MCF 10A (cell line): ENCODE results near the gene ANAPC1. TPM values are rescaled to one million over a fixed set of nuclear protein-coding genes. Genes with fewer than 3 reads are reported as not detected.
"Not testable (repeated sequence)": the region's sequence is repeated elsewhere in the genome, so short reads cannot be mapped to it uniquely, and the experiment has no call there.

ENCODE experiments used
- BruUV-seq: library from RNA; stranded (reverse); fragments of 400-500 nt; replicated peaks from 2 replicates; lab custom pipeline; 2021; lab: Mats Ljungman, UMichigan
- CTCF ChIA-PET: fragments of 300-600 bp; sonication (Branson Sonifier 250); formaldehyde crosslinking; extraction: SDS; loops from one replicate; lab custom pipeline; 2021; ENCODE audit warnings: antibody characterized with exemption, inconsistent platforms; lab: Yijun Ruan, JAX
- POLR2A ChIA-PET: fragments of 300-600, 350-650 bp; sonication (Branson Sonifier 250); formaldehyde crosslinking; extraction: SDS; loops from one replicate; lab custom pipeline; 2020; ENCODE audit warnings: antibody characterized with exemption, inconsistent platforms; lab: Yijun Ruan, JAX
- DNase-seq: peaks from one replicate; pipeline ENCODE4 v3.0.0-alpha.2; 2018; ENCODE audit not compliant: unreplicated experiment
- H3K27ac Mint-ChIP-seq: one replicate; pipeline ENCODE4 v1.8.0; 2022; ENCODE audit warnings: mild to moderate bottlenecking, low read depth, mixed read lengths; ENCODE audit not compliant: unreplicated experiment
- H3K27me3 Mint-ChIP-seq: one replicate; pipeline ENCODE4 v1.8.0; 2022; ENCODE audit warnings: mixed read lengths; ENCODE audit not compliant: insufficient read depth, unreplicated experiment
- H3K36me3 Mint-ChIP-seq: one replicate; pipeline ENCODE4 v1.8.0; 2022; ENCODE audit warnings: mild to moderate bottlenecking, moderate library complexity, mixed read lengths; ENCODE audit not compliant: insufficient read depth, unreplicated experiment
- H3K4me1 Mint-ChIP-seq: one replicate; pipeline ENCODE4 v1.8.0; 2022; ENCODE audit warnings: mixed read lengths; ENCODE audit not compliant: insufficient read depth, unreplicated experiment
- H3K4me3 Mint-ChIP-seq: one replicate; pipeline ENCODE4 v1.8.0; 2022; ENCODE audit warnings: mild to moderate bottlenecking, moderate library complexity, mixed read lengths; ENCODE audit not compliant: unreplicated experiment
- H3K9me3 Mint-ChIP-seq: one replicate; pipeline ENCODE4 v1.8.0; 2022; ENCODE audit warnings: mixed read lengths; ENCODE audit not compliant: unreplicated experiment
- intact Hi-C: fragments of 100-400 bp; cut with micrococcal nuclease; formaldehyde crosslinking; loops from 2 replicates; pipeline ENCODE4 v1.14.1; 2022
- total RNA-seq: library from RNA; stranded (reverse); gene quantifications from 2 replicates; pipeline ENCODE4 v1.2.3, GENCODE V29; 2022
- TF ChIP-seq, protein P1 (sequence below): fragments of 200-600 bp; IDR thresholded peaks from one replicate; pipeline ENCODE4 v1.8.0; 2022; ENCODE audit warnings: antibody characterized with exemption, mild to moderate bottlenecking; ENCODE audit not compliant: unreplicated experiment

Gene ANAPC1
- total RNA-seq, 1 experiment from 2014 or later = 66.1 TPM

DNA sequence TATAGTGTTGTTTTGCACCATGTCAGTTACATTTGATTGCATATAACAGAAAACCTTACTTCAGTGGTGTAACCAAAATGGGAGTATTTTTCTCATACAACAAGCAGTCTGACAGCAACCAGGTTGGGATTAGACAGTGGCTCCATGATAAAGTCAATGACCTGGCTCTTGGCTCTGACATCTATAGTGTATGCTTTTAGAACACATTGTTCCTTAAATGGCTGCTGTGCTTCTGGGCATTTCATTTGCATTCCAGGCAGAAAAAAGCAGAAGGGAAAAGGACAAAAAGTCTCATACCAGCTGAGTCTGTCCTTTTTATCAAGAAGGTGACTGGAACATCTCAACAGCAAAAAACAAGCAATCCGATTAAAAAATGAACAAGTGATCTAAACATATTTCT is 24.6 kb upstream of the ANAPC1 start:
- Mint-ChIP-seq H3K27ac (no peak overlapping the region), H3K36me3 (no peaks in the 10 kb centered on the region), H3K27me3 (no peaks in the 10 kb centered on the region), H3K9me3 (no peaks in the 10 kb centered on the region), H3K4me1 (peaks cover 5% of the 10 kb centered on the region), H3K4me3 (no peak overlapping the region)
- TF ChIP-seq, protein P1, sequence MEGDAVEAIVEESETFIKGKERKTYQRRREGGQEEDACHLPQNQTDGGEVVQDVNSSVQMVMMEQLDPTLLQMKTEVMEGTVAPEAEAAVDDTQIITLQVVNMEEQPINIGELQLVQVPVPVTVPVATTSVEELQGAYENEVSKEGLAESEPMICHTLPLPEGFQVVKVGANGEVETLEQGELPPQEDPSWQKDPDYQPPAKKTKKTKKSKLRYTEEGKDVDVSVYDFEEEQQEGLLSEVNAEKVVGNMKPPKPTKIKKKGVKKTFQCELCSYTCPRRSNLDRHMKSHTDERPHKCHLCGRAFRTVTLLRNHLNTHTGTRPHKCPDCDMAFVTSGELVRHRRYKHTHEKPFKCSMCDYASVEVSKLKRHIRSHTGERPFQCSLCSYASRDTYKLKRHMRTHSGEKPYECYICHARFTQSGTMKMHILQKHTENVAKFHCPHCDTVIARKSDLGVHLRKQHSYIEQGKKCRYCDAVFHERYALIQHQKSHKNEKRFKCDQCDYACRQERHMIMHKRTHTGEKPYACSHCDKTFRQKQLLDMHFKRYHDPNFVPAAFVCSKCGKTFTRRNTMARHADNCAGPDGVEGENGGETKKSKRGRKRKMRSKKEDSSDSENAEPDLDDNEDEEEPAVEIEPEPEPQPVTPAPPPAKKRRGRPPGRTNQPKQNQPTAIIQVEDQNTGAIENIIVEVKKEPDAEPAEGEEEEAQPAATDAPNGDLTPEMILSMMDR = no peak
- DNase-seq = no peak
- no TSS peak for BruUV-seq
- CTCF ChIA-PET = no interaction called here
- POLR2A ChIA-PET = interaction anchor here (0.6 to 1.5 kb wide), 2 partner anchors 23 to 145 kb away, joined by 3 to 4 read pairs; no protein-coding TSS in a partner anchor
- intact Hi-C loops = no loop called here

DNA sequence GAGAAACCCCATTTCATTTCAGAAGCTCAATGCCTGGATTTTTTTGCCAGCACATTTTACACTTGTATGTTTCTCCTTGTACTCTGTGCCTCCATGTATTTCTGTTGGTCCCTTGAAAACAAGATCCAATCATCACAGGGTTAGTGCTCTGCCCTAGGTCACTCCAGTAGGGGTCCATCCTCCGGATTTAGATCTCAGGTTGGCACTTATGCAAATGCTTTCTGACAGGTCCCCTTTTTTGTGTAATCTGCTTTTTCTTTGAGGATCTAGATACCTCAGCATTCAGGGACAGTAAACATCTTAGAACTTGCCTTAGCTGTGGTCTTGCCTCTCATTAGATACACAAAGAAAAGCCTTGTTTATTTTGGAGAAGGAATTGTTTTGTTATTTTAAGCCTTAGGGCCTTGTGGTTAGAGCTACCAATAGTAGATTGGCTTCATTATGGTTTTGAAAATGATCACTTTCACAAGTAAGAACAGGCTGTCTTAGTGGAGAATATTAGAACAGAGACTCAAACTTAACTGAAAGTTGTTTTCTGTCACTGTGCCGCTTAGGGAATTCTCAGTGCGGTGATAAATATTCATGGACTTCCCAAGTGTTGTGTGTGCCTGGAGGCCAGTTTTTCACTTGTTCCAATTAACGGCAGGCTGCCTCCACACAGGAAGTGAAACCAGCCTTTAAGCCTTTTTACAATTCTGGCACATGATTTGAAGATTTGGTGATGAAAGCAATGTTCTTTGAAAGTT is 22.2 kb upstream of the ANAPC1 start:
- CTCF ChIA-PET = interaction anchor here (0.6 to 1.6 kb wide), 2 partner anchors 12 to 19 kb away, joined by 4 to 5 read pairs; no protein-coding TSS in a partner anchor
- no peak overlapping the region for H3K4me3 Mint-ChIP-seq

DNA sequence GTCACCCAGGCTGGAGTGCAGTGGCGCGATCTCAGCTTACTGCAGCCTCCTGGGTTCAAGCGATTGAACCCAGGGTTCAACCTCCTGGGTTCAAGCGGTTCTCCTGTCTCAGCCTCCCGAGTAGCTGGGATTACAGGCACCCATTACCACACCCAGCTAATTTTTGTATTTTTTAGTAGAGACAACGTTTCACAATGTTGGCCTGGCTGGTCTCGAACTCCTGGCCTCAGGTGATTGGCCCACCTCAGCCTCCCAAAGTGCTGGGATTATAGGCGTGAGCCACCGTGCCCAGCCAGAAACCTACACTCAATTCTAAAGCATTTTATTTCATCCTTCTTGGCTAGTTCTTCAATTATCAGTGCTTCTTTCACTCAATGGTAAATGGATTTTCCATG is 21.5 kb upstream of the ANAPC1 start:
- CTCF ChIA-PET = interaction anchor here (0.6 to 1.6 kb wide), 2 partner anchors 18 to 798 kb away, joined by 4 to 5 read pairs; no protein-coding TSS in a partner anchor
- not testable (repeated sequence) for H3K4me1 Mint-ChIP-seq
- POLR2A ChIA-PET = interaction anchor here (0.8 kb wide), 1 partner anchor 83 kb away, joined by 3 read pairs; no protein-coding TSS in a partner anchor

More for the DNA sequence above, 22.2 kb upstream of the ANAPC1 start:
- Mint-ChIP-seq H3K36me3 (no peaks in the 10 kb centered on the region), H3K4me1 (peaks cover 5% of the 10 kb centered on the region), H3K27me3 (peaks cover 12% of the 10 kb centered on the region), H3K9me3 (no peaks in the 10 kb centered on the region), H3K27ac (no peak overlapping the region)
- POLR2A ChIA-PET = interaction anchor here (0.6 to 0.8 kb wide), 2 partner anchors 69 to 82 kb away, joined by 3 read pairs; no protein-coding TSS in a partner anchor
- TF ChIP-seq, protein P1 = no peak
- BruUV-seq = no TSS peak
- intact Hi-C loops = no loop called here
- DNase-seq = peak; percentile 30

DNA sequence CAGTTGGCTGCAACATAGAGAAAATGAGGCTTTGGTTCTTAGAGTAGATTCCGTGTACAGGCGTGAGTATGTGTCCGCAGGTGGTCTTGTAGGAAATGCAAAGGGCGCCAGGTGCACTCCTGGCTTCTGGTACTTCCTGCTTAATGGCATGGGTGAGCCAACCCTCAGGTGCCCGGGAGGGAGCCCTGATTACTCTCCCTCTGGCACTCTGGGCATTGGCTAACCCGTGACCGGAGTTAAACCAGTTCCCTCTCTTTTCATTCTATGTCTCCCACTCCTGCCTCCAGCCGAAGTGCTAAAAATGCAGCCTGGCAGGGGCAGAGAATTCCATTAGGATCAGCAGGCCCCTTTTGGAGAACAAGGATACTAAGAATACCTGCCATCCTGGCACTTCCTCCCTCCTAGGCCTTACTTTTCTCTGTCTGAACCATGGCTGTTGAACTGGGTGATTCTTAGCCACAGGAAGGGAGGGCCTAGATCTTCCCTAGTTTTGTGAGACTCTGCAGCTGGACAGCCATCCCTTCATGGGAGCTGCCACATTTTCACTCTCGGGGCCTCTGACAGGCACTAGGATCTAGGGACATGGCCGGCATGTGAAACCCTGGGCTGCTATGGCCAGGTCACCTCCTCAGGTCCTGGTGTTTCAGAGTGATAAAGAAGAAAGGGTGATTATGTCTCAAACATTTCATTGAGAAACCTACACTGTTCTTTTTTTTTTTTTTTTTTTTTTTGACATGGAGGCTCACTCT is 20.9 kb upstream of the ANAPC1 start:
- H3K27ac Mint-ChIP-seq = no peak overlapping the region
- H3K9me3 Mint-ChIP-seq = no peaks in the 10 kb centered on the region
- BruUV-seq = no TSS peak
- no peak for DNase-seq
- intact Hi-C loops = no loop called here
- POLR2A ChIA-PET = interaction anchor here (1.1 kb wide), 1 partner anchor 145 kb away, joined by 3 read pairs; no protein-coding TSS in a partner anchor
- H3K27me3 Mint-ChIP-seq = peaks cover 24% of the 10 kb centered on the region
- H3K4me3 Mint-ChIP-seq = no peak overlapping the region
- CTCF ChIA-PET = interaction anchor here (0.6 to 1.6 kb wide), 2 partner anchors 17 to 799 kb away, joined by 4 to 5 read pairs; no protein-coding TSS in a partner anchor
- H3K36me3 Mint-ChIP-seq = no peaks in the 10 kb centered on the region
- H3K4me1 Mint-ChIP-seq = peaks cover 5% of the 10 kb centered on the region
- TF ChIP-seq, protein P1 = no peak

More for the DNA sequence above, 21.5 kb upstream of the ANAPC1 start:
- H3K36me3 Mint-ChIP-seq, H3K4me3 Mint-ChIP-seq, intact Hi-C loops, H3K27ac Mint-ChIP-seq, BruUV-seq, H3K9me3 Mint-ChIP-seq, DNase-seq: not testable (repeated sequence)
- H3K27me3 Mint-ChIP-seq = peaks cover 18% of the 10 kb centered on the region
